Neural progenitor cell (in vitro differentiated cells): ENCODE data around the gene SLC7A6OS.

ENCODE experiments used
- CTCF ChIP-seq: fragments of 200-600 bp; sonication (generic); IDR thresholded peaks from 2 replicates; pipeline ENCODE4 v1.5.1; 2017; ENCODE audit warnings: antibody characterized with exemption, mild to moderate bottlenecking
- EZH2 ChIP-seq: fragments of 200-600 bp; sonication (generic); IDR thresholded peaks from 2 replicates; pipeline ENCODE4 v1.6.1; 2017; ENCODE audit warnings: antibody characterized with exemption, mild to moderate bottlenecking, moderate library complexity
- EZH2phosphoT487 ChIP-seq: fragments of 200-600 bp; sonication (generic); IDR thresholded peaks from 2 replicates; pipeline ENCODE4 v1.6.1; 2017; ENCODE audit warnings: antibody characterized with exemption

GRCh38 chr16:68324336-68324735, 13.6 kb upstream of the SLC7A6OS start:
- no peak for TF ChIP-seq CTCF
- no peak for TF ChIP-seq EZH2phosphoT487
- TF ChIP-seq EZH2 = no peak
